Smooth muscle cell of trachea (primary cell): Measurements from ENCODE around the gene CATSPERE. TPM values are rescaled to one million over a fixed set of nuclear protein-coding genes. Genes with fewer than 3 reads are reported as not detected.

Experiments used
- total RNA-seq: library from RNA; depleted of rRNA; stranded (reverse); fragments of >200 nt; gene quantifications from 2 replicates; pipeline ENCODE4 v1.2.1, GENCODE V29; 2014

The CATSPERE gene
- total RNA-seq: 0.44 and 0.99 TPM in 2 replicates

GRCh38 chr1:244461245-244462071 lies at the start of gene CATSPERE:
TSS of gene CATSPERE (plus strand) at chr1:244461273. CDS start at chr1:244461430, 157 bp downstream.

GRCh38 chr1:244451539-244451950 lies 9.5 kb upstream of the CATSPERE start, which contains the start of gene ADSS2:
TSS of gene ADSS2 (minus strand) at chr1:244451909. CDS start at chr1:244451817, 92 bp downstream.

GRCh38 chr1:244652623-244653438 lies 191.8 kb downstream of the CATSPERE start, which contains the start of gene DESI2:
TSS of gene DESI2 (plus strand) at chr1:244653126. CDS start at chr1:244653314, 188 bp downstream.

Other genes starting within 250 kb of the CATSPERE start
- 41.2 and 42.6 TPM in 2 replicates for gene ADSS2, start 9.4 kb upstream of the CATSPERE start, total RNA-seq
- gene DESI2, start 191.9 kb downstream of the CATSPERE start, total RNA-seq: 38.2 and 49.2 TPM in 2 replicates